ENCODE results near the gene CYP2S1. TPM values are rescaled to one million over a fixed set of nuclear protein-coding genes. Genes with fewer than 3 reads are reported as not detected.

The CYP2S1 gene
- total RNA-seq, 1 donor = 1.7 TPM

- DNase-seq (ENCODE audit: low read depth) = no peak
- TF ChIP-seq, protein P1, sequence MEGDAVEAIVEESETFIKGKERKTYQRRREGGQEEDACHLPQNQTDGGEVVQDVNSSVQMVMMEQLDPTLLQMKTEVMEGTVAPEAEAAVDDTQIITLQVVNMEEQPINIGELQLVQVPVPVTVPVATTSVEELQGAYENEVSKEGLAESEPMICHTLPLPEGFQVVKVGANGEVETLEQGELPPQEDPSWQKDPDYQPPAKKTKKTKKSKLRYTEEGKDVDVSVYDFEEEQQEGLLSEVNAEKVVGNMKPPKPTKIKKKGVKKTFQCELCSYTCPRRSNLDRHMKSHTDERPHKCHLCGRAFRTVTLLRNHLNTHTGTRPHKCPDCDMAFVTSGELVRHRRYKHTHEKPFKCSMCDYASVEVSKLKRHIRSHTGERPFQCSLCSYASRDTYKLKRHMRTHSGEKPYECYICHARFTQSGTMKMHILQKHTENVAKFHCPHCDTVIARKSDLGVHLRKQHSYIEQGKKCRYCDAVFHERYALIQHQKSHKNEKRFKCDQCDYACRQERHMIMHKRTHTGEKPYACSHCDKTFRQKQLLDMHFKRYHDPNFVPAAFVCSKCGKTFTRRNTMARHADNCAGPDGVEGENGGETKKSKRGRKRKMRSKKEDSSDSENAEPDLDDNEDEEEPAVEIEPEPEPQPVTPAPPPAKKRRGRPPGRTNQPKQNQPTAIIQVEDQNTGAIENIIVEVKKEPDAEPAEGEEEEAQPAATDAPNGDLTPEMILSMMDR (IDR thresholded peaks at IDR 0.05; ENCODE audit: insufficient read depth, low read depth, low read length) = no peak
- no peak overlapping the region for H3K4me3 ChIP-seq (ENCODE audit: low read depth, low read length)
These were observed 21.1 kb downstream of the CYP2S1 start for GRCh38 chr19:41214161-41214560.

DNA sequence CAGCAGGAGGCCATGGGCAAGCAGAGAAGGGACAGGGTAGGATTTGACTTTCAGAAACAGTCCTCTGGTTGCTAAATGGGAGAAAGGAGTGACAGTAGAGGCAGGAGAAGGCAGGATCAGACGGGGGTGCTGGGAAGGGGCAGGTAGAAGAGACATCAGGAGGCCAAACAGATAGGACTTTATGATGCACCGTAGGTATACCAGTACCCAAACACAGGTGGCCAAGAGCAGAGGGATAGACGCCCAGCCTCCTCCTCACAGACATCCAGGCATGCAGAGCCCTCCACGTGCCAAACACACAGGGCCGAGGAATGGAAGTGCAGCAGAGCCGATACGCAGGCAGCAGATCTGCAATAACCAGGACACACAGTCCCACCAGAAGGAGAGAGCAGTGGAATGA, 24.7 kb downstream of the CYP2S1 start:
- H3K4me3 ChIP-seq (ENCODE audit: low read depth, low read length) = no peak overlapping the region
- TF ChIP-seq, protein P1 (IDR thresholded peaks at IDR 0.05; ENCODE audit: insufficient read depth, low read depth, low read length) = no peak
- no peak for DNase-seq (ENCODE audit: low read depth)

DNA sequence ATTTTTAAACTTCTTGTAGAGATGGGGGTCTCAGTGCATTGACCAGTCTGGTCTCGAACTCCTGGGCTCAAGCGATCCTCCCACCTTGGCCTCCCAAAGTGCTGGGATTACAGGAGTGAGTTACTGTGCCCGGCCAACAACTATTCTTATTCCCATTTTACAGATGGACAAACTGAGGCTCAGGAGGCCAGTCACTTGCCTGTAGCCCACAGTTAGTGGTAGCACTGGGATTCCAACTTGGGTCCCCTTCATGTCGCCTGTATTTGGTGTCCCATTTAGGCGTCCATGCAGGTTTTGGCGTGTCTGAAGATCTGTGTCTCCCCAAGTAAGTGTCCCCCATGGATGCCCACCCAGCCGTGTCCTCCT, 25.2 kb downstream of the CYP2S1 start:
- TF ChIP-seq, protein P1 (IDR thresholded peaks at IDR 0.05; ENCODE audit: insufficient read depth, low read depth, low read length) = no peak
- peak overlapping the region; percentile 94 for H3K4me3 ChIP-seq (ENCODE audit: low read depth, low read length)
- no peak for DNase-seq (ENCODE audit: low read depth)

GRCh38 chr19:41218615-41219507, 25.8 kb downstream of the CYP2S1 start, which contains the start of gene AXL:
AXL (plus strand) TSS chr19:41219223; CDS start chr19:41219393, 170 bp downstream.
- DNase-seq (ENCODE audit: low read depth) = peak; percentile 88
- TF ChIP-seq, protein P1 (IDR thresholded peaks at IDR 0.05; ENCODE audit: insufficient read depth, low read depth, low read length) = no peak
- peak within 1 kb of the TSS; percentile 94 for H3K4me3 ChIP-seq (ENCODE audit: low read depth, low read length)

- peak overlapping the region; percentile 94 for H3K4me3 ChIP-seq (ENCODE audit: low read depth, low read length)
- peak; percentile 70 for DNase-seq (ENCODE audit: low read depth)
- TF ChIP-seq, protein P1 (IDR thresholded peaks at IDR 0.05; ENCODE audit: insufficient read depth, low read depth, low read length) = no peak
These were observed 27.0 kb downstream of the CYP2S1 start for GRCh38 chr19:41219924-41220567.

- peak; percentile 33 for DNase-seq (ENCODE audit: low read depth)
- TF ChIP-seq, protein P1 (IDR thresholded peaks at IDR 0.05; ENCODE audit: insufficient read depth, low read depth, low read length) = no peak
- peak overlapping the region; percentile 94 for H3K4me3 ChIP-seq (ENCODE audit: low read depth, low read length)
These were observed 27.8 kb downstream of the CYP2S1 start for GRCh38 chr19:41220811-41221210.
